LoVo (cell line): ENCODE measurements around the gene RPS17.
A peak's percentile ranks its signal among the peaks of the same experiment; 100 is the strongest.
"Not testable (repeated sequence)": the region's sequence is repeated elsewhere in the genome, so short reads cannot be mapped to it uniquely, and the experiment has no call there.

Experiments
- DNase-seq: peaks from one replicate; pipeline ENCODE4 v3.0.0-alpha.2; 2016; ENCODE audit warnings: low spot score

The RPS17 gene

GRCh38 chr15:82545478-82545877 lies 5.2 kb upstream of the RPS17 start:
- no peak for DNase-seq

- DNase-seq = no peak
These were observed 4.7 kb upstream of the RPS17 start for GRCh38 chr15:82545002-82545401.

GRCh38 chr15:82544431-82544830 lies 4.2 kb upstream of the RPS17 start:
- no peak for DNase-seq

- no peak for DNase-seq
These were observed 2.9 kb upstream of the RPS17 start for GRCh38 chr15:82543160-82543559.

- DNase-seq = no peak
These were observed 751 bp upstream of the RPS17 start for GRCh38 chr15:82540984-82541431.

- no peak for DNase-seq
These were observed 584 bp downstream of the RPS17 start for GRCh38 chr15:82539691-82540054.

GRCh38 chr15:82538961-82539690 lies 1.1 kb downstream of the RPS17 start:
- DNase-seq = peak; percentile 25

GRCh38 chr15:82537351-82537908 lies 2.8 kb downstream of the RPS17 start:
- no peak for DNase-seq

GRCh38 chr15:82536409-82537350 lies 3.6 kb downstream of the RPS17 start:
- DNase-seq = peak; percentile 23

- DNase-seq = peak; percentile 40
These were observed 4.5 kb downstream of the RPS17 start for GRCh38 chr15:82535566-82536408.

GRCh38 chr15:82535151-82535550 lies 5.1 kb downstream of the RPS17 start:
- DNase-seq = not testable (repeated sequence)

- DNase-seq = not testable (repeated sequence)
These were observed 5.8 kb downstream of the RPS17 start for GRCh38 chr15:82534457-82534861.

- no peak for DNase-seq
These were observed 6.5 kb downstream of the RPS17 start for GRCh38 chr15:82533801-82534200.

GRCh38 chr15:82532991-82533481 lies 7.2 kb downstream of the RPS17 start:
- no peak for DNase-seq

- no peak for DNase-seq
These were observed 7.8 kb downstream of the RPS17 start for GRCh38 chr15:82532383-82532990.

GRCh38 chr15:82531496-82532382 lies 8.5 kb downstream of the RPS17 start:
- DNase-seq = no peak

GRCh38 chr15:82530606-82531379 lies 9.5 kb downstream of the RPS17 start:
- DNase-seq = peak; percentile 79

GRCh38 chr15:82530006-82530405 lies 10.3 kb downstream of the RPS17 start:
- DNase-seq = no peak

GRCh38 chr15:82513587-82513986 lies 26.7 kb downstream of the RPS17 start:
- DNase-seq = not testable (repeated sequence)
